Esophagus muscularis mucosa (tissue), 4 donors: ENCODE data around the gene FAM187B. TPM values are rescaled to one million over a fixed set of nuclear protein-coding genes. Genes with fewer than 3 reads are reported as not detected.

Experiments used
- DNase-seq: peaks from one replicate; pipeline ENCODE4 v3.0.0-alpha.2; 2017; ENCODE audit errors: extremely low spot score
- H3K27ac ChIP-seq, 4 donors: fragments of 200-600 bp; sonication (generic); replicated peaks in 1 of 4; 1 replicate in 3 of 4; 2 replicates in 1 of 4; pipeline ENCODE4 v1.5.1; 2016 to 2019; ENCODE audit warnings: mild to moderate bottlenecking in 1 of 4
- H3K27me3 ChIP-seq, 4 donors: fragments of 200-600 bp; sonication (generic); one replicate each; pipeline versions ENCODE4 v1.5.1 to v1.6.0; 2016 to 2019
- H3K36me3 ChIP-seq, 4 donors: fragments of 200-600 bp; sonication (generic); one replicate each; pipeline ENCODE4 v1.5.1; 2016 to 2019
- H3K4me1 ChIP-seq, 4 donors: fragments of 200-600 bp; sonication (generic); one replicate each; pipeline ENCODE4 v1.5.1; 2016 to 2019
- H3K4me3 ChIP-seq, 4 donors: fragments of 200-600 bp; sonication (generic); 1 replicate in 2 of 4; 2 replicates in 2 of 4; pipeline ENCODE4 v1.5.1; 2016 to 2019; ENCODE audit warnings: mild to moderate bottlenecking in 4 of 4, moderate library complexity in 1 of 4
- H3K9me3 ChIP-seq, 4 donors: fragments of 200-600 bp; sonication (generic); 1 replicate in 3 of 4; 2 replicates in 1 of 4; pipeline ENCODE4 v1.5.1; 2016 to 2019
- EP300 ChIP-seq: sonication (generic); formaldehyde crosslinking; IDR thresholded peaks from one replicate; pipeline ENCODE4 v1.6.1; 2017; ENCODE audit warnings: antibody characterized with exemption
- POLR2A ChIP-seq: fragments of 450-650 bp; IDR thresholded peaks from one replicate; pipeline ENCODE4 v1.6.1; 2017; ENCODE audit warnings: antibody characterized with exemption, moderate library complexity, mild to moderate bottlenecking, low read depth
- POLR2AphosphoS5 ChIP-seq, 2 donors: sonication (generic); formaldehyde crosslinking; IDR thresholded peaks; one replicate each; pipeline ENCODE4 v1.6.1; 2017; ENCODE audit warnings: antibody characterized with exemption in 2 of 2
- WGBS: methylation state at CpG from one replicate; pipeline ENCODE4 v1.1.5; 2018; 5-methylcytosine and 5-hydroxymethylcytosine counted together
- intact Hi-C: fragments of 100-400 bp; cut with DNase I; formaldehyde crosslinking; loops from one replicate; pipeline ENCODE4 v1.15.1; 2023
- total RNA-seq, 4 donors: library from RNA; depleted of rRNA; stranded (reverse); fragments of >200 nt; gene quantifications; one replicate each; pipeline versions ENCODE4 v1.1.0 to v1.2.1, GENCODE V29; 2016
- TF ChIP-seq, protein P1 (sequence below), 3 experiments: fragments of 200-600 bp in 2 of 3; fragments of 450-650 bp in 1 of 3; sonication (generic) in 2 of 3; IDR thresholded peaks; one replicate each; pipeline ENCODE4 v1.5.1; 2017 to 2019; ENCODE audit warnings: antibody characterized with exemption in 3 of 3, mild to moderate bottlenecking in 2 of 3, moderate library complexity in 1 of 3

FAM187B gene
- total RNA-seq, 4 donors from 2014 or later = not detected

GRCh38 chr19:35208121-35208520 is 20.4 kb downstream of the FAM187B start:
- Histone ChIP-seq H3K4me1 (peaks cover 2 to 16% (median 10%) of the 10 kb centered on the region in 4 donors), H3K9me3 (no peaks in the 10 kb centered on the region), H3K36me3 (no peaks in the 10 kb centered on the region), H3K4me3 (no peak overlapping the region), H3K27ac (no peak overlapping the region), H3K27me3 (peaks cover 0 to 12% (median 0%) of the 10 kb centered on the region in 4 donors)
- WGBS = 86% methylated on average over 8 of the region's 8 CpGs
- intact Hi-C loops = no loop called here
- no peak for DNase-seq
- TF ChIP-seq POLR2AphosphoS5 (IDR thresholded peaks at IDR 0.05) = no peak
- TF ChIP-seq, protein P1, sequence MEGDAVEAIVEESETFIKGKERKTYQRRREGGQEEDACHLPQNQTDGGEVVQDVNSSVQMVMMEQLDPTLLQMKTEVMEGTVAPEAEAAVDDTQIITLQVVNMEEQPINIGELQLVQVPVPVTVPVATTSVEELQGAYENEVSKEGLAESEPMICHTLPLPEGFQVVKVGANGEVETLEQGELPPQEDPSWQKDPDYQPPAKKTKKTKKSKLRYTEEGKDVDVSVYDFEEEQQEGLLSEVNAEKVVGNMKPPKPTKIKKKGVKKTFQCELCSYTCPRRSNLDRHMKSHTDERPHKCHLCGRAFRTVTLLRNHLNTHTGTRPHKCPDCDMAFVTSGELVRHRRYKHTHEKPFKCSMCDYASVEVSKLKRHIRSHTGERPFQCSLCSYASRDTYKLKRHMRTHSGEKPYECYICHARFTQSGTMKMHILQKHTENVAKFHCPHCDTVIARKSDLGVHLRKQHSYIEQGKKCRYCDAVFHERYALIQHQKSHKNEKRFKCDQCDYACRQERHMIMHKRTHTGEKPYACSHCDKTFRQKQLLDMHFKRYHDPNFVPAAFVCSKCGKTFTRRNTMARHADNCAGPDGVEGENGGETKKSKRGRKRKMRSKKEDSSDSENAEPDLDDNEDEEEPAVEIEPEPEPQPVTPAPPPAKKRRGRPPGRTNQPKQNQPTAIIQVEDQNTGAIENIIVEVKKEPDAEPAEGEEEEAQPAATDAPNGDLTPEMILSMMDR (IDR thresholded peaks at IDR 0.05) = no peak

- Histone ChIP-seq H3K4me3 (no peak overlapping the region), H3K9me3 (no peaks in the 10 kb centered on the region), H3K4me1 (peaks cover 0 to 9% (median 4%) of the 10 kb centered on the region in 4 donors), H3K27me3 (peaks cover 0 to 12% (median 0%) of the 10 kb centered on the region in 4 donors), H3K27ac (no peak overlapping the region), H3K36me3 (no peaks in the 10 kb centered on the region)
- peak; percentile 75 for DNase-seq
- intact Hi-C loops = no loop called here
- TF ChIP-seq, protein P1 (IDR thresholded peaks at IDR 0.05) = no peak
- no peak for TF ChIP-seq POLR2AphosphoS5 (IDR thresholded peaks at IDR 0.05)
- 77% methylated on average over 8 of the region's 8 CpGs for WGBS
These were observed 21.1 kb downstream of the FAM187B start for GRCh38 chr19:35207391-35207871.

DNA sequence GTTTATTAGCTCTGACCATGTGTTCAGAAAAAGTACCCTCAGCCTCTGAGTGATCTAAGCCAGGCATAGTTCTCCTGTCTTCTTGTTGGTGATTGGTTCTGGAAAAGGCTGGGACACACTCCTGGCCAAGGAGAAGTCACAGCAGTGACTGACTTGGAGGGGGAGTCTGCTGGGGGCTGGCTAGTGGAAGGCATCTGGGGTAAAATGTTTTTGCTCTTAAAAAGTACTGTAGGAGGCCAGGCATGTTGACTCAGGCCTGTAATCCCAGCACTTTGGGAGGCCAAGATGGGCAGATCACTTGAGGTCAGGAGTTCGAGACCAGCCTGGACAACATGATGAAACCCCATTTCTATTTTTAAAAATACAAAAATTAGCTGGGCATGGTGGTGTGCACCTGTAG is 21.7 kb downstream of the FAM187B start:
- Histone ChIP-seq H3K4me3 (no peak overlapping the region), H3K27ac (no peak overlapping the region)
- 100% methylated on average over 1 of the region's 1 CpG for whole genome bisulfite sequencing

DNA sequence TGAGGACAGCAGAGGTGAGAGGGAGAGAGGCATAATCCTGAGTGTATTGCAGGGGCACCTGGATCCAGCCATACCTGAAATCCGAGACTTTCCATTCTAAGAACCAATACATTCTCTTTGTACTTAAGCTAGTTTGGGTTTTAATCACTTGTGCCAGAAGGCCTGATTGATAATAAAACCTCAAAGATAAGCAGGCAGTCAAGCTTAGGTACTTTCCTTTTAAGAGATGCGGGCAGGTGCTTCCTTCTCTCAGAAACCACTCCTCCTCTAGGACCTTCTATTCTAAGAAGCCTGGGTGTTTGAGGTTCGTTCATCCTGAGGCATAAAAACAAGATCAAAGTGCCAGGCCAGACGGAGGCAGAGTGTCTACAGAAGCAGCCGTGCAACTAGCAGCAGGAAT is 22.2 kb downstream of the FAM187B start:
- no peaks in the 10 kb centered on the region for H3K36me3 ChIP-seq
- intact Hi-C loops = no loop called here

More for the DNA sequence above, 21.7 kb downstream of the FAM187B start:
- peaks cover 0 to 9% (median 0%) of the 10 kb centered on the region in 4 donors for H3K4me1 ChIP-seq
- TF ChIP-seq EP300 = no peak
- no peak for TF ChIP-seq POLR2A
- TF ChIP-seq, protein P1 (IDR thresholded peaks at IDR 0.05) = no peak
- TF ChIP-seq POLR2AphosphoS5 (IDR thresholded peaks at IDR 0.05) = no peak
- H3K9me3 ChIP-seq = no peaks in the 10 kb centered on the region
- H3K36me3 ChIP-seq = no peaks in the 10 kb centered on the region
- intact Hi-C loops = no loop called here
- DNase-seq = peak; percentile 83
- peaks cover 0 to 12% (median 0%) of the 10 kb centered on the region in 4 donors for H3K27me3 ChIP-seq

More for the DNA sequence above, 22.2 kb downstream of the FAM187B start:
- WGBS = 64% methylated on average over 5 of the region's 5 CpGs
- H3K9me3 ChIP-seq = no peaks in the 10 kb centered on the region
- peaks cover 0 to 5% (median 0%) of the 10 kb centered on the region in 4 donors for H3K4me1 ChIP-seq
- H3K4me3 ChIP-seq = no peak overlapping the region
- no peak for DNase-seq
- H3K27ac ChIP-seq = no peak overlapping the region
- TF ChIP-seq EP300 = no peak
- TF ChIP-seq, protein P1 (IDR thresholded peaks at IDR 0.05) = no peak
- TF ChIP-seq POLR2AphosphoS5 (IDR thresholded peaks at IDR 0.05) = no peak
- TF ChIP-seq POLR2A = no peak
- H3K27me3 ChIP-seq = peaks cover 0 to 12% (median 0%) of the 10 kb centered on the region in 4 donors
